Fibroblast of lung (primary cell): Measurements from ENCODE around the gene CD226. TPM values are rescaled to one million over a fixed set of nuclear protein-coding genes. Genes with fewer than 3 reads are reported as not detected.
"Not testable (repeated sequence)": the region's sequence is repeated elsewhere in the genome, so short reads cannot be mapped to it uniquely, and the experiment has no call there.

Experiments used
- DNase-seq, 2 donors: peaks; one replicate each; pipeline versions ENCODE4 v3.0.0 to v3.0.0-alpha.2; 2010; ENCODE audit warnings: low read depth in 2 of 2
- H2AFZ ChIP-seq: 2 replicates; pipeline ENCODE4 v1.5.1; 2012; ENCODE audit warnings: low read length, control low read depth, inconsistent platforms
- H3K27ac ChIP-seq: 2 replicates; pipeline ENCODE4 v1.5.1; 2011; ENCODE audit warnings: low read length, control low read depth; ENCODE audit not compliant: insufficient read depth
- H3K27me3 ChIP-seq: 2 replicates; pipeline ENCODE4 v1.5.1; 2011; ENCODE audit warnings: mild to moderate bottlenecking, low read length; ENCODE audit not compliant: control insufficient read depth, insufficient read depth
- H3K36me3 ChIP-seq: 2 replicates; pipeline ENCODE4 v1.5.1; 2011; ENCODE audit warnings: low read length; ENCODE audit not compliant: control insufficient read depth, insufficient read depth
- H3K4me1 ChIP-seq: 2 replicates; pipeline ENCODE4 v1.5.1; 2011; ENCODE audit warnings: low read length; ENCODE audit not compliant: control insufficient read depth, insufficient read depth; ENCODE audit errors: extremely low read depth
- H3K4me2 ChIP-seq: 2 replicates; pipeline ENCODE4 v1.5.1; 2011; ENCODE audit warnings: low read length, control low read depth; ENCODE audit not compliant: insufficient read depth; ENCODE audit errors: extremely low read depth
- H3K4me3 ChIP-seq, 4 experiments: fragments of 200-600 bp in 1 of 4; sonication (generic) in 1 of 4; replicated peaks in 1 of 4; 2 replicates each; pipeline ENCODE4 v1.5.1; 2011 to 2016; ENCODE audit warnings: low read length in 4 of 4, low read depth in 3 of 4, mild to moderate bottlenecking in 3 of 4, control low read depth in 2 of 4, inconsistent platforms in 1 of 4, mixed read lengths in 1 of 4; ENCODE audit not compliant: insufficient read depth in 1 of 4; ENCODE audit errors: control extremely low read depth in 1 of 4
- H3K79me2 ChIP-seq: 2 replicates; pipeline ENCODE4 v1.5.1; 2012; ENCODE audit warnings: mild to moderate bottlenecking, low read length, inconsistent platforms; ENCODE audit not compliant: control insufficient read depth, insufficient read depth
- H3K9ac ChIP-seq: 2 replicates; pipeline ENCODE4 v1.5.1; 2011; ENCODE audit warnings: mild to moderate bottlenecking, low read length, control low read depth; ENCODE audit not compliant: insufficient read depth
- H3K9me3 ChIP-seq: 2 replicates; pipeline ENCODE4 v1.5.1; 2012; ENCODE audit warnings: low read depth, low read length; ENCODE audit not compliant: control insufficient read depth, insufficient read depth
- H4K20me1 ChIP-seq: 2 replicates; pipeline ENCODE4 v1.5.1; 2011; ENCODE audit warnings: low read length; ENCODE audit not compliant: control insufficient read depth, insufficient read depth; ENCODE audit errors: extremely low read depth
- CTCF ChIP-seq, 2 donors: IDR thresholded peaks in 1 of 2; conservative IDR thresholded peaks in 1 of 2; 1 replicate in 1 of 2; 2 replicates in 1 of 2; pipeline ENCODE4 v1.5.1; 2011 to 2012; ENCODE audit warnings: low read length in 2 of 2, control low read depth in 1 of 2, inconsistent platforms in 1 of 2, low read depth in 1 of 2, mild to moderate bottlenecking in 1 of 2
- EZH2 ChIP-seq: IDR thresholded peaks from 2 replicates; pipeline ENCODE4 v1.5.1; 2012; ENCODE audit warnings: low read length, control low read depth, mild to moderate bottlenecking; ENCODE audit errors: missing control alignments
- polyA plus RNA-seq, 2 donors: library from polyadenylated mRNA; depleted of rRNA in 1 of 2; stranded (reverse) in 1 of 2; unstranded in 1 of 2; fragments of >200 nt; gene quantifications; 2 replicates each; pipeline ENCODE4 v1.2.1, GENCODE V29; 2011 to 2012; ENCODE audit warnings: missing spikeins in 1 of 2
- total RNA-seq: library from RNA; depleted of rRNA; stranded (reverse); fragments of >200 nt; gene quantifications from 2 replicates; pipeline ENCODE4 v1.2.1, GENCODE V29; 2014

The CD226 gene
- total and polyA plus RNA-seq, 2 donors (not counting 1 experiment from before 2014, with no cell fraction given) = 0.33 to 0.42 TPM

GRCh38 chr18:69943021-69943420, 4.7 kb downstream of the CD226 start:
- Histone ChIP-seq H3K27me3 (no peaks in the 10 kb centered on the region), H3K4me2 (no peak overlapping the region), H3K4me3 (no peak overlapping the region), H3K9me3 (no peaks in the 10 kb centered on the region), H4K20me1 (no peaks in the 10 kb centered on the region), H3K79me2 (no peaks in the 10 kb centered on the region), H3K4me1 (no peaks in the 10 kb centered on the region), H3K27ac (no peak overlapping the region), H3K9ac (no peak overlapping the region), H2AFZ (no peak overlapping the region), H3K36me3 (no peaks in the 10 kb centered on the region)
- TF ChIP-seq CTCF (conservative IDR thresholded peaks at IDR 0.05 in 1 of 2, IDR thresholded peaks at IDR 0.05 in 1 of 2; ENCODE audit: low read depth in 1 of 2, low read length in 2 of 2) (no peak), EZH2 (no peak)
- no peak for DNase-seq

DNA sequence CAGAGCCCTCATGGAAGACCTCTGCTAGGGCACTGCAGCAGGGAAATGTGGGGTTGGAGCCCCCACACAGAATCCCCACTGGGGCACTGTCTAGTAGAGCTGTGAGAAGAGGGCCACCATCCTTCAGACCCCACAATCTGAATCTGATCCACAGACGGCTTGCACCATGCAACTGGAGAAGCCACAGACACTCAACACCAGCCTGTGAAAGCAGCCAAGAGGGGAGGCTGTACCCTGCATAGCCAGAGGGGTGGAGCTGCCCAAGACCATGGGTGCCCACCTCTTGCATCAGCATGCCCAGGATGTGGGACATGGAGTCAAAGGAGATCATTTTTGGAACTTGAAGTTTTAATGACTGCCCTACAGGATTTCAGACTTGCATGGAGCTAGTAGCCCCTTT, 6.5 kb downstream of the CD226 start:
- no peaks in the 10 kb centered on the region for H3K79me2 ChIP-seq
- no peak overlapping the region for H3K27ac ChIP-seq
- no peaks in the 10 kb centered on the region for H3K36me3 ChIP-seq
- no peaks in the 10 kb centered on the region for H3K27me3 ChIP-seq
- no peaks in the 10 kb centered on the region for H3K9me3 ChIP-seq
- no peak for DNase-seq
- H4K20me1 ChIP-seq = no peaks in the 10 kb centered on the region
- no peak overlapping the region for H3K9ac ChIP-seq
- H3K4me2 ChIP-seq = no peak overlapping the region
- TF ChIP-seq EZH2 = no peak
- TF ChIP-seq CTCF (conservative IDR thresholded peaks at IDR 0.05 in 1 of 2, IDR thresholded peaks at IDR 0.05 in 1 of 2; ENCODE audit: low read depth in 1 of 2, low read length in 2 of 2) = no peak
- no peak overlapping the region for H3K4me3 ChIP-seq
- H2AFZ ChIP-seq = no peak overlapping the region
- H3K4me1 ChIP-seq = no peaks in the 10 kb centered on the region

- DNase-seq, H3K27me3 ChIP-seq, H3K36me3 ChIP-seq, H3K9me3 ChIP-seq, H3K4me1 ChIP-seq, H3K4me3 ChIP-seq, H4K20me1 ChIP-seq, H3K79me2 ChIP-seq, H3K9ac ChIP-seq, H3K4me2 ChIP-seq, H3K27ac ChIP-seq, H2AFZ ChIP-seq: not testable (repeated sequence)
These were observed 7.9 kb downstream of the CD226 start for GRCh38 chr18:69939812-69940211.
